Spleen (tissue), 11 donors: ENCODE results near the gene ERC1. TPM values are rescaled to one million over a fixed set of nuclear protein-coding genes. Genes with fewer than 3 reads are reported as not detected.

Experiments
- DNase-seq: peaks from one replicate; pipeline ENCODE4 v3.0.0-alpha.2; 2020
- H3K27ac ChIP-seq, 8 donors: fragments of 200-600 bp; sonication (generic) in 7 of 8; 1 replicate in 4 of 8; 2 replicates in 4 of 8; pipeline versions ENCODE4 v1.5.0 to v1.8.0; 2016 to 2021; ENCODE audit warnings: inconsistent platforms in 4 of 8, mild to moderate bottlenecking in 4 of 8, moderate library complexity in 1 of 8
- H3K27me3 ChIP-seq, 7 donors: fragments of 200-600 bp; sonication (generic) in 6 of 7; replicated peaks in 1 of 7; 1 replicate in 4 of 7; 2 replicates in 3 of 7; pipeline versions ENCODE4 v1.5.0 to v1.8.0; 2016 to 2021; ENCODE audit warnings: inconsistent platforms in 3 of 7, mild to moderate bottlenecking in 1 of 7
- H3K36me3 ChIP-seq, 6 donors: fragments of 200-600 bp; sonication (generic) in 5 of 6; 1 replicate in 4 of 6; 2 replicates in 2 of 6; pipeline versions ENCODE4 v1.5.0 to v1.8.0; 2016 to 2021; ENCODE audit warnings: inconsistent platforms in 2 of 6
- H3K4me1 ChIP-seq, 6 donors: fragments of 200-600 bp; sonication (generic) in 5 of 6; 1 replicate in 3 of 6; 2 replicates in 3 of 6; pipeline versions ENCODE4 v1.5.0 to v1.8.0; 2016 to 2021; ENCODE audit warnings: inconsistent platforms in 3 of 6
- H3K4me3 ChIP-seq, 8 donors: fragments of 200-600 bp; sonication (generic) in 7 of 8; 1 replicate in 4 of 8; 2 replicates in 4 of 8; pipeline versions ENCODE4 v1.5.0 to v1.8.0; 2016 to 2021; ENCODE audit warnings: inconsistent platforms in 4 of 8, mild to moderate bottlenecking in 4 of 8, moderate library complexity in 2 of 8
- H3K9me3 ChIP-seq, 8 donors: fragments of 200-600 bp; sonication (generic) in 7 of 8; 1 replicate in 4 of 8; 2 replicates in 4 of 8; pipeline versions ENCODE4 v1.5.0 to v1.8.0; 2016 to 2021; ENCODE audit warnings: inconsistent platforms in 4 of 8
- CTCF ChIP-seq, 11 experiments: fragments of 200-600 bp in 7 of 11; fragments of 450-650 bp in 4 of 11; sonication (generic) in 4 of 11; IDR thresholded peaks in 8 of 11; conservative IDR thresholded peaks in 3 of 11; 1 replicate in 7 of 11; 2 replicates in 4 of 11; pipeline versions ENCODE4 v1.4.0 to v1.8.0; 2016 to 2021; ENCODE audit warnings: antibody characterized with exemption in 11 of 11, inconsistent platforms in 4 of 11, mild to moderate bottlenecking in 1 of 11
- POLR2A ChIP-seq, 3 donors: fragments of 450-650 bp; IDR thresholded peaks; one replicate each; pipeline ENCODE4 v1.5.1; 2017; ENCODE audit warnings: antibody characterized with exemption in 3 of 3, mild to moderate bottlenecking in 1 of 3
- POLR2AphosphoS5 ChIP-seq, 3 donors: sonication (generic); formaldehyde crosslinking; IDR thresholded peaks; one replicate each; pipeline ENCODE4 v1.5.1; 2017; ENCODE audit warnings: antibody characterized with exemption in 3 of 3
- WGBS, 5 donors: extraction: QIAGEN DNeasy Blood & Tissue Kit in 3 of 5; methylation state at CpG; one replicate each; pipeline versions ENCODE4 v1.1.5 to v1.1.7; 2013 to 2018; 5-methylcytosine and 5-hydroxymethylcytosine counted together
- intact Hi-C: fragments of 100-400 bp; cut with DNase I; formaldehyde crosslinking; loops from one replicate; pipeline ENCODE4 v1.15.0; 2023; ENCODE audit warnings: low total_unique reads
- polyA plus RNA-seq, 3 donors: library from polyadenylated mRNA; stranded (reverse); fragments of 200-250 nt; gene quantifications; one replicate each; pipeline ENCODE4 v1.2.1, GENCODE V29; 2013
- total RNA-seq, 7 donors: library from RNA; depleted of rRNA in 3 of 7; stranded (reverse); fragments of >200 nt in 3 of 7; fragmentation: NEBNext Ultra II Directional in 4 of 7; extraction: Animal tissue kit (Norgen Biotek cat#: 25700) in 4 of 7; gene quantifications; one replicate each; pipeline versions ENCODE4 v1.1.0 to v1.2.1, GENCODE V29; 2016 to 2021
- donor health status: healthy with polysubstance abuse.
- donor health status: DM: no; HTN: no; CAD: no; lungs with moderate emphysema.
- donor health status: DM: no; HTN: no; CAD: no.
- donor health status: Bipolar disorder and iron deficiency.
- donor health status: healthy.
- donor health status: DM: no; HTN: no; CAD: no.
- donor health status: DM: yes; HTN: yes; CAD: no.

Gene ERC1
- total and polyA plus RNA-seq, 10 donors: 1.2 to 73.4 (median 42.6) TPM

DNA sequence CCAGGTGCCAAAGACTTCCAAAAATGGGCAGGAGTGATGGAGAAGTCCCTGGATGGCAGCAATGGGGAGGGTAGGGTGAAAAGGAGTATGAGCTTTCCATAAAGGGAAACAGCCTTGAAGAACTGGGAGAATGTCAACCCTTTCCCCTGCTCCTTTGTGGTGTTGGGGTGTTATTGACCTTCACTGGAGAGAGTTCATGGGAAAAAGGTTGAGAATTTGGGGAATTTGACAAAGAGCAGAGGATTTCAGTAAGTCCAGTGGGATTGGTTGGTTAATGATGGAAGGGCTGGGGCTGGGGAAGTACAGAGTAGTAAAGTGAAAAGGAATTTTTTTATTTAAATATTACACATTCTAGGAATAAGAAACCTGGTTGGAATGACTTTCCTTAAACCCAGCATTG is 116.6 kb downstream of the ERC1 start:
- TF ChIP-seq CTCF (IDR thresholded peaks at IDR 0.05 in 8 of 11, conservative IDR thresholded peaks at IDR 0.05 in 3 of 11) (no peak), POLR2A (IDR thresholded peaks at IDR 0.05) (no peak), POLR2AphosphoS5 (IDR thresholded peaks at IDR 0.05) (no peak)
- Histone ChIP-seq H3K4me3 (no peak overlapping the region), H3K36me3 (peaks cover 0 to 49% (median 15%) of the 10 kb centered on the region in 6 donors), H3K27me3 (no peaks in the 10 kb centered on the region), H3K4me1 (peaks cover 0 to 16% (median 7%) of the 10 kb centered on the region in 6 donors), H3K27ac (no peak overlapping the region), H3K9me3 (no peaks in the 10 kb centered on the region)
- intact Hi-C loops: no loop called here
- no peak for DNase-seq

GRCh38 chr12:1108276-1108675 is 117.3 kb downstream of the ERC1 start:
- TF ChIP-seq POLR2AphosphoS5 (IDR thresholded peaks at IDR 0.05) (no peak), POLR2A (IDR thresholded peaks at IDR 0.05) (no peak), CTCF (IDR thresholded peaks at IDR 0.05 in 8 of 11, conservative IDR thresholded peaks at IDR 0.05 in 3 of 11) (no peak)
- Histone ChIP-seq H3K4me1 (peaks cover 0 to 10% (median 6%) of the 10 kb centered on the region in 6 donors), H3K27ac (no peak overlapping the region), H3K4me3 (no peak overlapping the region), H3K36me3 (peaks cover 0 to 54% (median 15%) of the 10 kb centered on the region in 6 donors), H3K9me3 (no peaks in the 10 kb centered on the region), H3K27me3 (no peaks in the 10 kb centered on the region)
- DNase-seq: no peak
- WGBS, 5 donors: 69 to 95% (median 88%) methylated on average over 1 of the region's 1 CpG
- intact Hi-C loops: no loop called here

DNA sequence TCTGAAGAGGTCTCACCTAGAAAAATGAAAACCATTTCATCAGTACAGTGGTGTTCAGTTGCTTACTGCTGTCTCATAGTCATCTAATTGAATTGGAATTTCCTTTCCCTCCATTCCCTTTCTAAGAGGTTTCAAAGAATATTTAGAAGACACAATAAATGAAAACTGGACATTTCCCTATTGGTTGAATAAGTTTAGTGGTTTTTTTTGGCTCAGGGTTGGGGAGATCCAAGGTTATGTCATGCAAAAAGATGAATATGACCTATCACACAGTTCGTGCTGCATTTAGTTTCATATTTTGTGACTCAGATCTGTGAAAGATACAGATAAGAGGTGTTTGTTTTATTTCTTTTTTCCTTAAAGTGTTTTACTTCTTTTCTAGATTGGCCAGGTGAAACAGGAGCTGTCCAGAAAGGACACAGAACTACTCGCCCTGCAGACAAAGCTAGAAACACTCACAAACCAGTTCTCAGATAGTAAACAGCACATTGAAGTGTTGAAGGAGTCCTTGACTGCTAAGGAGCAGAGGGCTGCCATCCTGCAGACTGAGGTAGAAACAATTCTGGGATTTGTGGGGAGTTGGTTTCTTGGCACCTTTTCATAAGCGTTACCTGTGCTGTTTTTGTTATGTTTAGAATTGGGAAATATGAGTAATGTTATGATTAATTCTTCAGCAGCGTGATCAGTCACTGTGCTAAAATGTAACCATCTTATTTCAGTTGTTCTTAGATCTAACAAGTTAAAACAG is 124.6 kb downstream of the ERC1 start:
- intact Hi-C loops: loop anchor here (5.0 kb wide), 1 partner anchor 467 kb away; no protein-coding TSS in a partner anchor

More for the DNA sequence above, 124.6 kb downstream of the ERC1 start:
- H3K9me3 ChIP-seq: no peaks in the 10 kb centered on the region
- H3K27me3 ChIP-seq: no peaks in the 10 kb centered on the region
- H3K36me3 ChIP-seq: peaks cover 0 to 42% (median 9%) of the 10 kb centered on the region in 6 donors
- 76 to 91% (median 80%) methylated on average over 4 of the region's 4 CpGs for WGBS, 5 donors
- H3K27ac ChIP-seq: no peak overlapping the region
- H3K4me3 ChIP-seq: no peak overlapping the region
- no peak for DNase-seq
- H3K4me1 ChIP-seq: no peaks in the 10 kb centered on the region
- TF ChIP-seq POLR2AphosphoS5 (IDR thresholded peaks at IDR 0.05) (no peak), POLR2A (IDR thresholded peaks at IDR 0.05) (no peak), CTCF (IDR thresholded peaks at IDR 0.05 in 8 of 11, conservative IDR thresholded peaks at IDR 0.05 in 3 of 11) (no peak)
